H9 (cell line): ENCODE measurements around the gene CCDC175. TPM values are rescaled to one million over a fixed set of nuclear protein-coding genes. Genes with fewer than 3 reads are reported as not detected.

Experiments
- DNase-seq: peaks from one replicate; pipeline ENCODE4 v3.0.0-alpha.2; 2017
- H2AFZ ChIP-seq: one replicate; pipeline ENCODE4 v1.6.1; 2013; ENCODE audit warnings: mild to moderate bottlenecking, low read length, control low read depth, moderate library complexity
- H2AK5ac ChIP-seq: 2 replicates; pipeline ENCODE4 v1.6.1; 2013; ENCODE audit warnings: low read length, control low read depth, mixed read lengths; ENCODE audit not compliant: insufficient read length
- H2BK120ac ChIP-seq: one replicate; pipeline ENCODE4 v1.6.1; 2013; ENCODE audit warnings: low read depth, mild to moderate bottlenecking, low read length, control low read depth, inconsistent platforms; ENCODE audit not compliant: poor library complexity, severe bottlenecking
- H2BK12ac ChIP-seq: 2 replicates; pipeline ENCODE4 v1.6.1; 2013; ENCODE audit warnings: low read length, control low read depth, mixed read lengths, low read depth; ENCODE audit not compliant: insufficient read length
- H2BK15ac ChIP-seq: 2 replicates; pipeline ENCODE4 v1.6.1; 2013; ENCODE audit warnings: low read depth, low read length, control low read depth
- H2BK20ac ChIP-seq: one replicate; pipeline ENCODE4 v1.6.1; 2013; ENCODE audit warnings: low read depth, mild to moderate bottlenecking, low read length, control low read depth, inconsistent platforms; ENCODE audit not compliant: poor library complexity, severe bottlenecking
- H2BK5ac ChIP-seq: 2 replicates; pipeline ENCODE4 v1.6.1; 2013; ENCODE audit warnings: low read length, control low read depth, mixed read lengths; ENCODE audit not compliant: insufficient read length
- H3K14ac ChIP-seq: 2 replicates; pipeline ENCODE4 v1.6.1; 2013; ENCODE audit warnings: low read length, control low read depth; ENCODE audit not compliant: insufficient read depth
- H3K18ac ChIP-seq: 2 replicates; pipeline ENCODE4 v1.6.1; 2013; ENCODE audit warnings: low read depth, mild to moderate bottlenecking, mixed read lengths, low read length, control low read depth; ENCODE audit not compliant: insufficient read length
- H3K23ac ChIP-seq: 2 replicates; pipeline ENCODE4 v1.6.1; 2013; ENCODE audit warnings: low read length, control low read depth, mixed read lengths, low read depth; ENCODE audit not compliant: insufficient read length
- H3K23me2 ChIP-seq: 2 replicates; pipeline ENCODE4 v1.6.1; 2013; ENCODE audit warnings: low read depth, mild to moderate bottlenecking, mixed read lengths, low read length, control low read depth; ENCODE audit not compliant: insufficient read length, poor library complexity, severe bottlenecking
- H3K27ac ChIP-seq: 2 replicates; pipeline ENCODE4 v1.5.1; 2013; ENCODE audit warnings: low read length, control low read depth, mixed read lengths, low read depth; ENCODE audit not compliant: insufficient read length
- H3K27me3 ChIP-seq: 2 replicates; pipeline ENCODE4 v1.6.1; 2013; ENCODE audit warnings: low read length, control low read depth, inconsistent platforms; ENCODE audit not compliant: insufficient read depth
- H3K4ac ChIP-seq: 2 replicates; pipeline ENCODE4 v1.6.1; 2013; ENCODE audit warnings: low read depth, mild to moderate bottlenecking, control low read depth, inconsistent platforms, low read length, moderate library complexity
- H3K4me1 ChIP-seq: 2 replicates; pipeline ENCODE4 v1.6.1; 2013; ENCODE audit warnings: low read length, control low read depth, inconsistent platforms; ENCODE audit not compliant: insufficient read depth
- H3K4me2 ChIP-seq: 2 replicates; pipeline ENCODE4 v1.6.1; 2013; ENCODE audit warnings: low read length, control low read depth, mixed read lengths; ENCODE audit not compliant: insufficient read length, insufficient read depth
- H3K56ac ChIP-seq: 2 replicates; pipeline ENCODE4 v1.6.1; 2013; ENCODE audit warnings: low read depth, mild to moderate bottlenecking, mixed read lengths, low read length, control low read depth; ENCODE audit not compliant: insufficient read length
- H3K79me1 ChIP-seq: 2 replicates; pipeline ENCODE4 v1.6.1; 2013; ENCODE audit warnings: low read depth, mild to moderate bottlenecking, moderate library complexity, low read length, control low read depth, inconsistent platforms; ENCODE audit not compliant: insufficient read depth, poor library complexity, severe bottlenecking
- H3K79me2 ChIP-seq: 2 replicates; pipeline ENCODE4 v1.6.1; 2013; ENCODE audit warnings: low read length, control low read depth, inconsistent platforms; ENCODE audit not compliant: insufficient read depth
- H3K9ac ChIP-seq: 2 replicates; pipeline ENCODE4 v1.6.1; 2013; ENCODE audit warnings: low read length, control low read depth, mixed read lengths; ENCODE audit not compliant: insufficient read length; ENCODE audit errors: extremely low read depth
- H3K9me3 ChIP-seq: one replicate; pipeline ENCODE4 v1.6.1; 2013; ENCODE audit warnings: low read depth, low read length, inconsistent platforms; ENCODE audit not compliant: control insufficient read depth
- H3T11ph ChIP-seq: one replicate; pipeline ENCODE4 v1.6.1; 2013; ENCODE audit warnings: mild to moderate bottlenecking, low read length, control low read depth, inconsistent platforms
- H4K20me1 ChIP-seq: one replicate; pipeline ENCODE4 v1.6.1; 2013; ENCODE audit not compliant: control insufficient read depth, insufficient read length, insufficient read depth
- H4K5ac ChIP-seq: 2 replicates; pipeline ENCODE4 v1.6.1; 2013; ENCODE audit warnings: low read depth, mild to moderate bottlenecking, mixed read lengths, low read length, control low read depth; ENCODE audit not compliant: insufficient read length
- H4K8ac ChIP-seq: replicated peaks from 2 replicates; pipeline ENCODE4 v1.6.1; 2013; ENCODE audit warnings: low read length, control low read depth, mixed read lengths, low read depth; ENCODE audit not compliant: insufficient read length
- H4K91ac ChIP-seq: 2 replicates; pipeline ENCODE4 v1.6.1; 2013; ENCODE audit warnings: low read depth, mild to moderate bottlenecking, moderate library complexity, mixed read lengths, low read length, control low read depth; ENCODE audit not compliant: insufficient read length
- H3K27ac Mint-ChIP-seq, 3 experiments: 2 replicates in 2 of 3; 3 replicates in 1 of 3; pipeline ENCODE4 v1.8.0; 2020 to 2021; ENCODE audit warnings: mixed read lengths in 3 of 3, mild to moderate bottlenecking in 1 of 3, moderate library complexity in 1 of 3
- H3K27me3 Mint-ChIP-seq: 2 replicates; pipeline ENCODE4 v1.8.0; 2021; ENCODE audit warnings: low read depth, mild to moderate bottlenecking, moderate library complexity, mixed read lengths
- H3K36me3 Mint-ChIP-seq, 3 experiments: 2 replicates in 2 of 3; 3 replicates in 1 of 3; pipeline ENCODE4 v1.8.0; 2020 to 2021; ENCODE audit warnings: low read depth in 3 of 3, mixed read lengths in 3 of 3; ENCODE audit not compliant: insufficient read depth in 1 of 3
- H3K4me1 Mint-ChIP-seq, 2 experiments: 2 replicates each; pipeline ENCODE4 v1.8.0; 2020; ENCODE audit warnings: mixed read lengths in 2 of 2
- H3K4me3 Mint-ChIP-seq, 2 experiments: 2 replicates in 1 of 2; 3 replicates in 1 of 2; pipeline ENCODE4 v1.8.0; 2020 to 2021; ENCODE audit warnings: mild to moderate bottlenecking in 2 of 2, mixed read lengths in 2 of 2, moderate library complexity in 1 of 2
- H3K9me3 Mint-ChIP-seq, 2 experiments: 2 replicates in 1 of 2; 3 replicates in 1 of 2; pipeline ENCODE4 v1.8.0; 2020; ENCODE audit warnings: mild to moderate bottlenecking in 2 of 2, mixed read lengths in 2 of 2, moderate library complexity in 1 of 2
- CTCF ChIP-seq: fragments of 200-600 bp; sonication (generic); conservative IDR thresholded peaks from 3 replicates; pipeline ENCODE4 v1.8.0; 2021; ENCODE audit warnings: antibody characterized with exemption, mild to moderate bottlenecking
- WGBS: extraction: QIAGEN DNeasy Blood & Tissue Kit; methylation state at CpG from one replicate; pipeline ENCODE4 v1.1.7; 2013; ENCODE audit warnings: missing lambda C conversion rate, low lambda C conversion rate, mixed read lengths; ENCODE audit not compliant: insufficient read length; ENCODE audit errors: extremely low coverage; 5-methylcytosine and 5-hydroxymethylcytosine counted together
- total RNA-seq: library from RNA; stranded (reverse); gene quantifications from 2 replicates; pipeline ENCODE4 v1.2.1, GENCODE V29; 2021

The CCDC175 gene
- total RNA-seq, 1 experiment from 2014 or later: 0.09 TPM

GRCh38 chr14:59619061-59619460 lies 42.4 kb upstream of the CCDC175 start:
- no peak overlapping the region for H4K8ac ChIP-seq
- H3K4me3 Mint-ChIP-seq: no peak overlapping the region
- H3K27ac ChIP-seq: no peak overlapping the region
- H4K5ac ChIP-seq: no peak overlapping the region
- no peak for TF ChIP-seq CTCF
- no peaks in the 10 kb centered on the region for H3K79me1 ChIP-seq
- 100% methylated on average over 1 of the region's 2 CpGs for WGBS
- H3K36me3 Mint-ChIP-seq: peaks cover 0 to 4% (median 0%) of the 10 kb centered on the region in 3 experiments; a peak in 1 of 7 replicates
- H2BK20ac ChIP-seq: no peak overlapping the region
- H3K4me1 Mint-ChIP-seq: no peaks in the 10 kb centered on the region
- H3T11ph ChIP-seq: no peak overlapping the region
- H3K9ac ChIP-seq: no peak overlapping the region
- no peaks in the 10 kb centered on the region for H3K27me3 ChIP-seq
- H2BK12ac ChIP-seq: no peak overlapping the region
- no peak overlapping the region for H3K56ac ChIP-seq
- H2AFZ ChIP-seq: no peak overlapping the region
- no peaks in the 10 kb centered on the region for H4K20me1 ChIP-seq
- no peak overlapping the region for H4K91ac ChIP-seq
- H3K27me3 Mint-ChIP-seq: no peaks in the 10 kb centered on the region; the same call in 1 of the 2 replicates
- no peak overlapping the region for H2BK15ac ChIP-seq
- H2BK5ac ChIP-seq: no peak overlapping the region
- H3K27ac Mint-ChIP-seq: no peak overlapping the region
- H3K9me3 ChIP-seq: no peaks in the 10 kb centered on the region
- H3K14ac ChIP-seq: no peak overlapping the region
- no peak overlapping the region for H3K18ac ChIP-seq
- peaks cover 0 to 7% of the 10 kb centered on the region in 2 experiments; a peak in 2 of 5 replicates for H3K9me3 Mint-ChIP-seq
- no peak overlapping the region for H3K4me2 ChIP-seq
- no peak for DNase-seq
- H3K23me2 ChIP-seq: no peaks in the 10 kb centered on the region
- H3K79me2 ChIP-seq: no peaks in the 10 kb centered on the region
- no peak overlapping the region for H2AK5ac ChIP-seq
- no peak overlapping the region for H3K23ac ChIP-seq
- no peaks in the 10 kb centered on the region for H3K4me1 ChIP-seq
- no peak overlapping the region for H3K4ac ChIP-seq
- H2BK120ac ChIP-seq: no peak overlapping the region
